SK-N-SH (cell line): ENCODE data around the gene FHOD3. TPM values are rescaled to one million over a fixed set of nuclear protein-coding genes. Genes with fewer than 3 reads are reported as not detected.

Experiments
- CTCF ChIA-PET: fragments of 300-600, 350-600 bp; formaldehyde crosslinking; extraction: SDS; loops from one replicate; lab custom pipeline; 2021; lab: Yijun Ruan, JAX
- POLR2A ChIA-PET: fragments of 350-600 bp; sonication (Branson Sonifier 250); formaldehyde crosslinking; extraction: SDS; loops from one replicate; lab custom pipeline; 2020; ENCODE audit warnings: antibody characterized with exemption, inconsistent platforms; lab: Yijun Ruan, JAX
- DNase-seq: peaks from one replicate; pipeline ENCODE4 v3.0.0; 2012
- H2AFZ ChIP-seq: fragments of 200-600 bp; sonication (generic); 2 replicates; pipeline ENCODE4 v1.8.1; 2016; ENCODE audit warnings: antibody characterized with exemption, mild to moderate bottlenecking, low read depth
- H3F3A ChIP-seq: fragments of 200-600 bp; sonication (generic); replicated peaks from 2 replicates; pipeline ENCODE3; 2016; ENCODE audit warnings: antibody characterized with exemption, mild to moderate bottlenecking; ENCODE audit not compliant: insufficient read depth
- H3K27ac ChIP-seq, 2 experiments: fragments of 200-500 bp in 1 of 2; fragments of 200-600 bp in 1 of 2; sonication (Bioruptor generic) in 1 of 2; sonication (generic), shearing (Covaris generic) in 1 of 2; 2 replicates each; pipeline versions ENCODE4 v1.5.1 to v1.6.1; 2014 to 2016; ENCODE audit warnings: low read depth in 2 of 2, inconsistent platforms in 1 of 2, low read length in 1 of 2, mild to moderate bottlenecking in 1 of 2, mixed read lengths in 1 of 2
- H3K27me3 ChIP-seq: fragments of 200-600 bp; sonication (generic), shearing (Covaris generic); 2 replicates; pipeline ENCODE4 v1.6.1; 2016; ENCODE audit warnings: mixed run types; ENCODE audit not compliant: insufficient read depth
- H3K36me3 ChIP-seq, 2 experiments: fragments of 200-500 bp in 1 of 2; fragments of 200-600 bp in 1 of 2; sonication (Bioruptor generic) in 1 of 2; sonication (generic) in 1 of 2; replicated peaks in 1 of 2; 2 replicates each; pipeline versions ENCODE3 to v1.5.1; 2014 to 2016; ENCODE audit warnings: low read length in 1 of 2, mild to moderate bottlenecking in 1 of 2; ENCODE audit not compliant: insufficient read depth in 2 of 2, control insufficient read depth in 1 of 2
- H3K4me1 ChIP-seq, 2 experiments: fragments of 200-500 bp in 1 of 2; fragments of 200-600 bp in 1 of 2; sonication (Bioruptor generic) in 1 of 2; sonication (generic), shearing (Covaris generic) in 1 of 2; 2 replicates each; pipeline versions ENCODE4 v1.5.1 to v1.6.1; 2014 to 2016; ENCODE audit warnings: low read depth in 1 of 2, low read length in 1 of 2, mixed run types in 1 of 2; ENCODE audit not compliant: insufficient read depth in 2 of 2, control insufficient read depth in 1 of 2
- H3K4me2 ChIP-seq: fragments of 200-600 bp; sonication (generic), shearing (Covaris generic); 2 replicates; pipeline ENCODE4 v1.6.1; 2017; ENCODE audit warnings: mixed run types
- H3K4me3 ChIP-seq, 2 experiments: fragments of 200-500 bp in 1 of 2; fragments of 200-600 bp in 1 of 2; sonication (Bioruptor generic) in 1 of 2; sonication (generic), shearing (Covaris generic) in 1 of 2; 2 replicates each; pipeline versions ENCODE4 v1.5.1 to v1.8.1; 2014 to 2016; ENCODE audit warnings: low read depth in 2 of 2, inconsistent platforms in 1 of 2, low read length in 1 of 2, mild to moderate bottlenecking in 1 of 2, mixed read lengths in 1 of 2, moderate library complexity in 1 of 2
- H3K79me2 ChIP-seq: fragments of 200-600 bp; sonication (generic); 2 replicates; pipeline ENCODE4 v1.8.1; 2017; ENCODE audit warnings: mild to moderate bottlenecking; ENCODE audit not compliant: insufficient read depth
- H3K9ac ChIP-seq: fragments of 200-600 bp; sonication (generic); 2 replicates; pipeline ENCODE4 v1.6.1; 2017; ENCODE audit warnings: mixed run types
- H3K9me2 ChIP-seq: fragments of 200-600 bp; sonication (generic); 2 replicates; pipeline ENCODE4 v1.6.1; 2017; ENCODE audit warnings: mixed run types
- H3K9me3 ChIP-seq: fragments of 200-600 bp; sonication (generic); 2 replicates; pipeline ENCODE4 v1.6.1; 2017; ENCODE audit warnings: mixed run types, mild to moderate bottlenecking, moderate library complexity
- H4K20me1 ChIP-seq: fragments of 200-600 bp; sonication (generic); 2 replicates; pipeline ENCODE4 v1.6.1; 2017; ENCODE audit warnings: mild to moderate bottlenecking, mixed run types; ENCODE audit not compliant: insufficient read depth
- CHD2 ChIP-seq: fragments of 150-350 bp; IDR thresholded peaks from 2 replicates; pipeline ENCODE4 v1.6.1; 2018; ENCODE audit warnings: low read length; ENCODE audit not compliant: partially characterized antibody
- CTCF ChIP-seq: fragments of 200-600 bp; sonication (generic); IDR thresholded peaks from 2 replicates; pipeline ENCODE4 v1.6.1; 2017; ENCODE audit warnings: antibody characterized with exemption, mild to moderate bottlenecking, moderate library complexity
- ELF1 ChIP-seq: IDR thresholded peaks from 2 replicates; pipeline ENCODE4 v1.4.0; 2012
- EZH2phosphoT487 ChIP-seq: fragments of 200-600 bp; sonication (generic); IDR thresholded peaks from 2 replicates; pipeline ENCODE4 v1.6.1; 2017; ENCODE audit warnings: low read depth, mixed run types, mild to moderate bottlenecking, antibody characterized with exemption, moderate library complexity, borderline replicate concordance
- FOSL2 ChIP-seq: IDR thresholded peaks from 2 replicates; pipeline ENCODE4 v1.4.0; 2012; ENCODE audit warnings: low read depth, mild to moderate bottlenecking, moderate library complexity, borderline replicate concordance
- FOXJ3 ChIP-seq: sonication (generic); formaldehyde crosslinking; IDR thresholded peaks from 2 replicates; pipeline ENCODE4 v1.5.1; 2020; ENCODE audit warnings: mild to moderate bottlenecking, missing genetic modification reagents
- GATA2 ChIP-seq: sonication (generic); formaldehyde crosslinking; IDR thresholded peaks from 2 replicates; pipeline ENCODE4 v1.5.0; 2020; ENCODE audit warnings: mild to moderate bottlenecking, missing genetic modification reagents
- MEF2A ChIP-seq: IDR thresholded peaks from 2 replicates; pipeline ENCODE4 v1.4.0; 2012; ENCODE audit warnings: low read depth, borderline replicate concordance
- MXI1 ChIP-seq: IDR thresholded peaks from 2 replicates; pipeline ENCODE4 v1.6.1; 2012; ENCODE audit warnings: mild to moderate bottlenecking, low read depth, low read length, improper control_type of control experiment
- NFIC ChIP-seq: IDR thresholded peaks from 2 replicates; pipeline ENCODE4 v1.4.0; 2012; ENCODE audit warnings: borderline replicate concordance
- RAD21 ChIP-seq: IDR thresholded peaks from 2 replicates; pipeline ENCODE4 v1.6.1; 2012; ENCODE audit warnings: mild to moderate bottlenecking, low read length
- SMC3 ChIP-seq: IDR thresholded peaks from 2 replicates; pipeline ENCODE4 v1.6.1; 2012; ENCODE audit warnings: low read depth, low read length, improper control_type of control experiment
- TAF1 ChIP-seq: IDR thresholded peaks from 2 replicates; pipeline ENCODE4 v1.6.1; 2012; ENCODE audit warnings: low read depth, mild to moderate bottlenecking, low read length, moderate library complexity, borderline replicate concordance
- TCF12 ChIP-seq: IDR thresholded peaks from 2 replicates; pipeline ENCODE4 v1.4.0; 2012
- TEAD4 ChIP-seq: IDR thresholded peaks from 2 replicates; pipeline ENCODE4 v1.4.0; 2012; ENCODE audit warnings: mild to moderate bottlenecking, borderline replicate concordance; ENCODE audit not compliant: insufficient read depth
- USF1 ChIP-seq: IDR thresholded peaks from 2 replicates; pipeline ENCODE4 v1.4.0; 2012; ENCODE audit warnings: low read depth, borderline replicate concordance
- YY1 ChIP-seq: IDR thresholded peaks from 2 replicates; pipeline ENCODE4 v1.4.0; 2012; ENCODE audit warnings: low read depth, mild to moderate bottlenecking
- ZBTB33 ChIP-seq: IDR thresholded peaks from 2 replicates; pipeline ENCODE4 v1.4.0; 2012; ENCODE audit warnings: low read depth, borderline replicate concordance
- WGBS: methylation state at CpG from one replicate; pipeline ENCODE4 v1.1.6; 2017; ENCODE audit warnings: low lambda C conversion rate; 5-methylcytosine and 5-hydroxymethylcytosine counted together
- polyA plus RNA-seq, 3 experiments: library from polyadenylated mRNA; depleted of rRNA; stranded (reverse); fragments of >200 nt; gene quantifications; 2 replicates each; pipeline ENCODE4 v1.2.3, GENCODE V29; 2012
- TF ChIP-seq, protein P1 (sequence below): IDR thresholded peaks from 2 replicates; pipeline ENCODE4 v1.6.1; 2012; ENCODE audit warnings: mild to moderate bottlenecking, low read depth, low read length, moderate library complexity
- TF ChIP-seq, protein P2 (sequence below): IDR thresholded peaks from 2 replicates; pipeline ENCODE4; 2012

The FHOD3 gene
- polyA plus RNA-seq, 1 of the 3 experiments (the other 2 are of a cell fraction), result 10.9 TPM

DNA sequence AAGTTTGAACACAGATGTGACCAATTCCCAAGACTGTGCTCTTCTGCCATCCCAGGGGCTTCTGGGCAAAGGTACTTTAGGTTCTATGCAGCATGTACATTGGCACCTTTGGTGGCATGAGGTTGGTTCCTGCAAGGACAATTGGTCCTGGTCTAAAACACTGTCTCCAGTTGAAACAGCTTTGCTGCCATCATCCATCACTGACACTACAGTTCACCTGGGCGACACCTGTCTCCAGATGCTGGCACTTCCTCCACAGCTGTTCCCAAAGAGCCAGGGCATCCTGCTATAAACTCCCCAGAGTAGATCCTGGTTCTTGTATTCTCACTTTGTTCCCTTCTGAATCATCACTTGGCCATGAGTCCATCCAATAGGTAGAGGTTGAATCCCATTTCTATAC lies 60.6 kb downstream of the FHOD3 start:
- H3K4me1 ChIP-seq, result no peaks in the 10 kb centered on the region; a peak in 2 of 4 replicates
- H4K20me1 ChIP-seq, result no peaks in the 10 kb centered on the region
- TF ChIP-seq NFIC (no peak), ELF1 (no peak), TCF12 (no peak), CTCF (no peak), MEF2A (no peak), RAD21 (no peak), YY1 (no peak), FOSL2 (no peak), EZH2phosphoT487 (no peak), GATA2 (CRISPR knock-in tag) (no peak), TEAD4 (no peak), ZBTB33 (no peak), TAF1 (no peak), CHD2 (no peak), MXI1 (no peak), FOXJ3 (CRISPR knock-in tag) (no peak), USF1 (no peak), SMC3 (no peak)
- TF ChIP-seq, protein P1, sequence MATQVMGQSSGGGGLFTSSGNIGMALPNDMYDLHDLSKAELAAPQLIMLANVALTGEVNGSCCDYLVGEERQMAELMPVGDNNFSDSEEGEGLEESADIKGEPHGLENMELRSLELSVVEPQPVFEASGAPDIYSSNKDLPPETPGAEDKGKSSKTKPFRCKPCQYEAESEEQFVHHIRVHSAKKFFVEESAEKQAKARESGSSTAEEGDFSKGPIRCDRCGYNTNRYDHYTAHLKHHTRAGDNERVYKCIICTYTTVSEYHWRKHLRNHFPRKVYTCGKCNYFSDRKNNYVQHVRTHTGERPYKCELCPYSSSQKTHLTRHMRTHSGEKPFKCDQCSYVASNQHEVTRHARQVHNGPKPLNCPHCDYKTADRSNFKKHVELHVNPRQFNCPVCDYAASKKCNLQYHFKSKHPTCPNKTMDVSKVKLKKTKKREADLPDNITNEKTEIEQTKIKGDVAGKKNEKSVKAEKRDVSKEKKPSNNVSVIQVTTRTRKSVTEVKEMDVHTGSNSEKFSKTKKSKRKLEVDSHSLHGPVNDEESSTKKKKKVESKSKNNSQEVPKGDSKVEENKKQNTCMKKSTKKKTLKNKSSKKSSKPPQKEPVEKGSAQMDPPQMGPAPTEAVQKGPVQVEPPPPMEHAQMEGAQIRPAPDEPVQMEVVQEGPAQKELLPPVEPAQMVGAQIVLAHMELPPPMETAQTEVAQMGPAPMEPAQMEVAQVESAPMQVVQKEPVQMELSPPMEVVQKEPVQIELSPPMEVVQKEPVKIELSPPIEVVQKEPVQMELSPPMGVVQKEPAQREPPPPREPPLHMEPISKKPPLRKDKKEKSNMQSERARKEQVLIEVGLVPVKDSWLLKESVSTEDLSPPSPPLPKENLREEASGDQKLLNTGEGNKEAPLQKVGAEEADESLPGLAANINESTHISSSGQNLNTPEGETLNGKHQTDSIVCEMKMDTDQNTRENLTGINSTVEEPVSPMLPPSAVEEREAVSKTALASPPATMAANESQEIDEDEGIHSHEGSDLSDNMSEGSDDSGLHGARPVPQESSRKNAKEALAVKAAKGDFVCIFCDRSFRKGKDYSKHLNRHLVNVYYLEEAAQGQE, result no peak
- TF ChIP-seq, protein P2, sequence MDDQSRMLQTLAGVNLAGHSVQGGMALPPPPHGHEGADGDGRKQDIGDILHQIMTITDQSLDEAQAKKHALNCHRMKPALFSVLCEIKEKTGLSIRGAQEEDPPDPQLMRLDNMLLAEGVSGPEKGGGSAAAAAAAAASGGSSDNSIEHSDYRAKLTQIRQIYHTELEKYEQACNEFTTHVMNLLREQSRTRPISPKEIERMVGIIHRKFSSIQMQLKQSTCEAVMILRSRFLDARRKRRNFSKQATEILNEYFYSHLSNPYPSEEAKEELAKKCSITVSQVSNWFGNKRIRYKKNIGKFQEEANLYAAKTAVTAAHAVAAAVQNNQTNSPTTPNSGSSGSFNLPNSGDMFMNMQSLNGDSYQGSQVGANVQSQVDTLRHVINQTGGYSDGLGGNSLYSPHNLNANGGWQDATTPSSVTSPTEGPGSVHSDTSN, result no peak
- H3K36me3 ChIP-seq, result peaks cover 0 to 9% of the 10 kb centered on the region in 2 experiments
- no peak overlapping the region for H3K9ac ChIP-seq
- no peaks in the 10 kb centered on the region for H3K9me3 ChIP-seq
- no peak overlapping the region for H3K27ac ChIP-seq
- no peak overlapping the region for H3K4me3 ChIP-seq
- ChIA-PET CTCF (no interaction called here), POLR2A (no interaction called here)
- H3K27me3 ChIP-seq, result no peaks in the 10 kb centered on the region
- no peaks in the 10 kb centered on the region for H3F3A ChIP-seq
- H3K79me2 ChIP-seq, result no peaks in the 10 kb centered on the region
- no peak overlapping the region for H2AFZ ChIP-seq
- no peaks in the 10 kb centered on the region for H3K9me2 ChIP-seq
- H3K4me2 ChIP-seq, result no peak overlapping the region
- 88% methylated on average over 1 of the region's 1 CpG for WGBS
- no peak for DNase-seq
